ENCODE data around the gene TEF. TPM values are rescaled to one million over a fixed set of nuclear protein-coding genes. Genes with fewer than 3 reads are reported as not detected.

Gene TEF
- total and polyA plus RNA-seq, 4 donors = 5.7 to 16.2 (median 10.2) TPM

GRCh38 chr22:41384128-41384527 is 2.4 kb downstream of the TEF start:
- peak overlapping the region in 1 of 2 donors; percentile 3 for H3K27ac ChIP-seq (ENCODE audit: low read depth in 1 of 2, low read length in 2 of 2)
- no peak for DNase-seq (ENCODE audit: low spot score)
- TF ChIP-seq, protein P1, sequence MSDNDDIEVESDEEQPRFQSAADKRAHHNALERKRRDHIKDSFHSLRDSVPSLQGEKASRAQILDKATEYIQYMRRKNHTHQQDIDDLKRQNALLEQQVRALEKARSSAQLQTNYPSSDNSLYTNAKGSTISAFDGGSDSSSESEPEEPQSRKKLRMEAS (IDR thresholded peaks at IDR 0.05) = no peak
- H3K9me3 ChIP-seq (ENCODE audit: control insufficient read depth in 4 of 4, low read length in 3 of 4) = no peaks in the 10 kb centered on the region
- H3K9ac ChIP-seq (ENCODE audit: low read depth in 1 of 2, low read length in 2 of 2) = no peak overlapping the region
- H3K36me3 ChIP-seq (ENCODE audit: control insufficient read depth in 4 of 4, insufficient read depth in 3 of 4, low read depth in 1 of 4, low read length in 3 of 4) = peaks cover 6 to 15% (median 9%) of the 10 kb centered on the region in 4 donors
- peaks cover 3 to 28% (median 24%) of the 10 kb centered on the region in 4 donors for H3K4me1 ChIP-seq (ENCODE audit: control insufficient read depth in 4 of 4, insufficient read depth in 4 of 4, low read length in 3 of 4)
- H3K4me3 ChIP-seq (ENCODE audit: low read depth in 1 of 3, low read length in 3 of 3) = no peak overlapping the region
- no peaks in the 10 kb centered on the region for H3K27me3 ChIP-seq (ENCODE audit: control insufficient read depth in 4 of 4, insufficient read depth in 4 of 4, low read length in 3 of 4)

DNA sequence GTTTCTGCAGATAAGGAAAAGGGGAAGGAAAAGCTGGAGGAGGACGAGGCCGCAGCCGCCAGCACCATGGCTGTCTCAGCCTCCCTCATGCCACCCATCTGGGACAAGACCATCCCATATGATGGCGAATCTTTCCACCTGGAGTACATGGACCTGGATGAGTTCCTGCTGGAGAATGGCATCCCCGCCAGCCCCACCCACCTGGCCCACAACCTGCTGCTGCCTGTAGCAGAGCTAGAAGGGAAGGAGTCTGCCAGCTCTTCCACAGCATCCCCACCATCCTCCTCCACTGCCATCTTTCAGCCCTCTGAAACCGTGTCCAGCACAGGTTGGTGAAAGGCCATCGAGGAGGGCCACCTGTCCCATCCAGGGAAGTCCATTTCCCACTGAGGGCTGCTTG is 5.6 kb downstream of the TEF start:
- H3K36me3 ChIP-seq (ENCODE audit: control insufficient read depth in 4 of 4, insufficient read depth in 3 of 4, low read depth in 1 of 4, low read length in 3 of 4) = peaks cover 7 to 25% (median 19%) of the 10 kb centered on the region in 4 donors
- no peak overlapping the region for H3K9ac ChIP-seq (ENCODE audit: low read depth in 1 of 2, low read length in 2 of 2)
- TF ChIP-seq ATF3 (IDR thresholded peaks at IDR 0.05) (no peak), HNF4A (conservative IDR thresholded peaks at IDR 0.05) (no peak), EGR1 (IDR thresholded peaks at IDR 0.05; ENCODE audit: low read depth in 2 of 2) (no peak), JUND (IDR thresholded peaks at IDR 0.05) (no peak), GABPA (IDR thresholded peaks at IDR 0.05 in 1 of 2, conservative IDR thresholded peaks at IDR 0.05 in 1 of 2) (no peak), RXRA (IDR thresholded peaks at IDR 0.05) (no peak)
- TF ChIP-seq, protein P1 (IDR thresholded peaks at IDR 0.05) = no peak
- no peaks in the 10 kb centered on the region for H3K27me3 ChIP-seq (ENCODE audit: control insufficient read depth in 4 of 4, insufficient read depth in 4 of 4, low read length in 3 of 4)
- H3K4me1 ChIP-seq (ENCODE audit: control insufficient read depth in 4 of 4, insufficient read depth in 4 of 4, low read length in 3 of 4) = peaks cover 0 to 15% (median 13%) of the 10 kb centered on the region in 4 donors
- DNase-seq (ENCODE audit: low spot score) = no peak
- no peaks in the 10 kb centered on the region for H3K9me3 ChIP-seq (ENCODE audit: control insufficient read depth in 4 of 4, low read length in 3 of 4)
- no peak overlapping the region for H3K27ac ChIP-seq (ENCODE audit: low read depth in 1 of 2, low read length in 2 of 2)
- WGBS = 86% methylated on average over 7 of the region's 7 CpGs
- H3K4me3 ChIP-seq (ENCODE audit: low read depth in 1 of 3, low read length in 3 of 3) = no peak overlapping the region

GRCh38 chr22:41394012-41394356 is 12.2 kb downstream of the TEF start:
- H3K4me3 ChIP-seq (ENCODE audit: low read depth in 1 of 3, low read length in 3 of 3) = no peak overlapping the region
- no peak for DNase-seq (ENCODE audit: low spot score)
- H3K27ac ChIP-seq (ENCODE audit: low read depth in 1 of 2, low read length in 2 of 2) = peak overlapping the region; percentile 61 to 69
- peaks cover 10 to 54% (median 49%) of the 10 kb centered on the region in 4 donors for H3K4me1 ChIP-seq (ENCODE audit: control insufficient read depth in 4 of 4, insufficient read depth in 4 of 4, low read length in 3 of 4)
- peak overlapping the region in 1 of 2 donors; percentile 36 for H3K9ac ChIP-seq (ENCODE audit: low read depth in 1 of 2, low read length in 2 of 2)
- H3K9me3 ChIP-seq (ENCODE audit: control insufficient read depth in 4 of 4, low read length in 3 of 4) = no peaks in the 10 kb centered on the region
- WGBS = 92% methylated on average over 11 of the region's 11 CpGs
- TF ChIP-seq CTCF (IDR thresholded peaks at IDR 0.05; ENCODE audit: low read depth, low read length, missing input control) = no peak
- no peak for TF ChIP-seq SP1 (IDR thresholded peaks at IDR 0.05)
- TF ChIP-seq, protein P1 (IDR thresholded peaks at IDR 0.05) = no peak
- no peak for TF ChIP-seq HNF4A (conservative IDR thresholded peaks at IDR 0.05)
- no peak for TF ChIP-seq REST (IDR thresholded peaks at IDR 0.05)
- TF ChIP-seq YY1 (IDR thresholded peaks at IDR 0.05) = no peak
- no peak for TF ChIP-seq NR2F2 (IDR thresholded peaks at IDR 0.05)
- TF ChIP-seq RXRA (IDR thresholded peaks at IDR 0.05) = no peak
- no peak for TF ChIP-seq FOXA1 (IDR thresholded peaks at IDR 0.05)
- no peak for TF ChIP-seq JUND (IDR thresholded peaks at IDR 0.05)
- no peaks in the 10 kb centered on the region for H3K27me3 ChIP-seq (ENCODE audit: control insufficient read depth in 4 of 4, insufficient read depth in 4 of 4, low read length in 3 of 4)
- peaks cover 1 to 39% (median 18%) of the 10 kb centered on the region in 4 donors for H3K36me3 ChIP-seq (ENCODE audit: control insufficient read depth in 4 of 4, insufficient read depth in 3 of 4, low read depth in 1 of 4, low read length in 3 of 4)
